ENCODE measurements around the gene SPECC1. TPM values are rescaled to one million over a fixed set of nuclear protein-coding genes. Genes with fewer than 3 reads are reported as not detected.
"Not testable (repeated sequence)": the region's sequence is repeated elsewhere in the genome, so short reads cannot be mapped to it uniquely, and the experiment has no call there.

Gene SPECC1
- polyA plus RNA-seq, 1 experiment: 56.4 TPM

DNA sequence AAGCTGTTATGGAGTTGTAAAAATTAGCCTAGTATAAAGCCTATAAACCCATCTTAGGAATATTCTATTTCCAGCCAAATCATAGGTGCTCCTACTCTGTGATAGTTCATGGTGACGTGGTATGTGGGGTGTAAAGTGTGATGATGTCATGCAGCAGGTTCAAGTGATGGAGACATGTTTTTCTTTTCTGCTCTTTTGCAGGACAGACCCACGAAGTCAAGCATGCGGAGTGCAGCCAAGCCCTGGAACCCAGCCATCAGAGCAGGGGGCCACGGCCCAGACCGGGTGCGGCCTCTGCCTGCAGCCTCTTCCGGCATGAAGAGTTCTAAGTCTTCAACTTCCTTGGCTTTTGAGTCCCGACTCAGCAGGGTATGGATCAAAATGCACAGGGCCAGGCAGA lies 87.3 kb downstream of the SPECC1 start:
- TF ChIP-seq, protein P1, sequence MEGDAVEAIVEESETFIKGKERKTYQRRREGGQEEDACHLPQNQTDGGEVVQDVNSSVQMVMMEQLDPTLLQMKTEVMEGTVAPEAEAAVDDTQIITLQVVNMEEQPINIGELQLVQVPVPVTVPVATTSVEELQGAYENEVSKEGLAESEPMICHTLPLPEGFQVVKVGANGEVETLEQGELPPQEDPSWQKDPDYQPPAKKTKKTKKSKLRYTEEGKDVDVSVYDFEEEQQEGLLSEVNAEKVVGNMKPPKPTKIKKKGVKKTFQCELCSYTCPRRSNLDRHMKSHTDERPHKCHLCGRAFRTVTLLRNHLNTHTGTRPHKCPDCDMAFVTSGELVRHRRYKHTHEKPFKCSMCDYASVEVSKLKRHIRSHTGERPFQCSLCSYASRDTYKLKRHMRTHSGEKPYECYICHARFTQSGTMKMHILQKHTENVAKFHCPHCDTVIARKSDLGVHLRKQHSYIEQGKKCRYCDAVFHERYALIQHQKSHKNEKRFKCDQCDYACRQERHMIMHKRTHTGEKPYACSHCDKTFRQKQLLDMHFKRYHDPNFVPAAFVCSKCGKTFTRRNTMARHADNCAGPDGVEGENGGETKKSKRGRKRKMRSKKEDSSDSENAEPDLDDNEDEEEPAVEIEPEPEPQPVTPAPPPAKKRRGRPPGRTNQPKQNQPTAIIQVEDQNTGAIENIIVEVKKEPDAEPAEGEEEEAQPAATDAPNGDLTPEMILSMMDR (IDR thresholded peaks at IDR 0.05; ENCODE audit: low read depth, low read length): no peak
- Histone ChIP-seq H3K27ac (ENCODE audit: low read depth, low read length) (no peak overlapping the region), H3K27me3 (ENCODE audit: control insufficient read depth, insufficient read depth, low read length) (peaks cover 10% of the 10 kb centered on the region), H3K4me3 (ENCODE audit: low read depth, low read length) (no peak overlapping the region), H3K9me3 (ENCODE audit: control insufficient read depth, insufficient read depth, low read length) (no peaks in the 10 kb centered on the region; the same call in 1 of the 2 replicates)
- ChIA-PET POLR2A (no interaction called here), CTCF (interaction anchor here (2.0 kb wide), 1 partner anchor 104 kb away, joined by 8 read pairs; no protein-coding TSS in a partner anchor)
- DNase-seq (ENCODE audit: low read depth, low spot score): no peak

DNA sequence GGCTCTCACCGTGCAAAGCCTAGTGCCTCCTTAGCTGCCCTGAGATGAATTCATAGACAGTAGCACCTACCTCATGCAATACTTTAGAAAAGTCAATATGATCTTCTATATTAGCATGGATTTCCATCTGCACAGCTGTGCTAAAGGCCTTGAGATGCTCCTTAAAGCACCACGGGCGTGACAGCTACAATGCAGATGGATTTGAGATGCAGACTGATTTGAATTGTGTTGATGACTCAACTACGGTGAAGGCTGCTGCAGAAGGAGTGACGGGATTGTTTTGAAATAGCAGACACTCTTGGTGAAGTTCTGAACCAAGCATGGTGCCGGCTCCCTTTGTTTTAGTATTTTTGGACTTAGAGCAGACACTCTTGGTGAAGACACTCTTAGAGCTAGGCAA lies 88.2 kb downstream of the SPECC1 start:
- H3K27me3 ChIP-seq (ENCODE audit: control insufficient read depth, insufficient read depth, low read length): peaks cover 14% of the 10 kb centered on the region
- TF ChIP-seq, protein P1 (IDR thresholded peaks at IDR 0.05; ENCODE audit: low read depth, low read length): no peak
- POLR2A ChIA-PET: no interaction called here
- H3K9me3 ChIP-seq (ENCODE audit: control insufficient read depth, insufficient read depth, low read length): no peaks in the 10 kb centered on the region; the same call in 1 of the 2 replicates
- CTCF ChIA-PET: no interaction called here
- H3K27ac ChIP-seq (ENCODE audit: low read depth, low read length): no peak overlapping the region
- no peak for DNase-seq (ENCODE audit: low read depth, low spot score)
- H3K4me3 ChIP-seq (ENCODE audit: low read depth, low read length): no peak overlapping the region

DNA sequence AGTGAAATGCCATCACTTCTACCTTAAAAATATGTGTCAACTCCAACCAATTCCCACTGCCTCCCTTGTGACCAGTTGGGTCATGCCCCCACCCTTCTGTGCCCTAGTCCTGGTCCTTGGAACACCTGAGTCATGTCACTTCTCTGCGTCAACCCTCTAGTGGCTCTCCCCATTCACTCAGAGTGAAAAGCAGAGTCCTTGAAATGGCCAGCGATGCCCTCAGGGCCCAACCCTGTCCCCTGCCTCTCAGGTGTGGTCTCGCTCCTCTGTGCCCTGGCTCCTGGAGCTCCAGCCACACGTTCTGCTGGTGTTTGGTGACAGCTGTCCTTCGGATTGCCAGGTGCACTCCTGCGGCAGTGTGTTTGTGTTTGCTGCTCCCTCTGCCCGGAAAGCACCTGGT lies 89.2 kb downstream of the SPECC1 start:
- DNase-seq (ENCODE audit: low read depth, low spot score): no peak
- H3K27me3 ChIP-seq (ENCODE audit: control insufficient read depth, insufficient read depth, low read length): peaks cover 19% of the 10 kb centered on the region
- H3K27ac ChIP-seq (ENCODE audit: low read depth, low read length): no peak overlapping the region
- ChIA-PET POLR2A (no interaction called here), CTCF (no interaction called here)
- no peaks in the 10 kb centered on the region; the same call in 1 of the 2 replicates for H3K9me3 ChIP-seq (ENCODE audit: control insufficient read depth, insufficient read depth, low read length)
- no peak overlapping the region for H3K4me3 ChIP-seq (ENCODE audit: low read depth, low read length)
- TF ChIP-seq, protein P1 (IDR thresholded peaks at IDR 0.05; ENCODE audit: low read depth, low read length): no peak

DNA sequence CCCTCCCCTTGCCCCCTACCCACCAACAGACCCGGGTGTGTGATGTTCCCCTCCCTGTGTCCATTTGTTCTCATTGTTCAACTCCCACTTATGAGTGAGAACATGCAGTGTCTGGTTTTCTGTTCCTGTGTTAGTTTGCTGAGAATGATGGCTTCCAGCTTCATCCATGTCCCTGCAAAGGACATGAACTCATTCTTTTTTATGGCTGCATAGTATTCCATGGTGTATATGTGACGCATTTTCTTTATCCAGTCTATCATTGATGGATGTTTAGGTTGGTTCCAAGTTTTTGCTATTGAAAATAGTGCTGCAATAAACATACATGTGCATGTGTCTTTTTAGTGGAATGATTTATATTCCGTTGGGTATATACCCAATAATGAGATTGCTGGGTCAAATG lies 91.6 kb downstream of the SPECC1 start:
- POLR2A ChIA-PET; H3K4me3 ChIP-seq (ENCODE audit: low read depth, low read length); DNase-seq (ENCODE audit: low read depth, low spot score); H3K9me3 ChIP-seq (ENCODE audit: control insufficient read depth, insufficient read depth, low read length); CTCF ChIA-PET; H3K27ac ChIP-seq (ENCODE audit: low read depth, low read length): not testable (repeated sequence)
- H3K27me3 ChIP-seq (ENCODE audit: control insufficient read depth, insufficient read depth, low read length): peaks cover 29% of the 10 kb centered on the region

DNA sequence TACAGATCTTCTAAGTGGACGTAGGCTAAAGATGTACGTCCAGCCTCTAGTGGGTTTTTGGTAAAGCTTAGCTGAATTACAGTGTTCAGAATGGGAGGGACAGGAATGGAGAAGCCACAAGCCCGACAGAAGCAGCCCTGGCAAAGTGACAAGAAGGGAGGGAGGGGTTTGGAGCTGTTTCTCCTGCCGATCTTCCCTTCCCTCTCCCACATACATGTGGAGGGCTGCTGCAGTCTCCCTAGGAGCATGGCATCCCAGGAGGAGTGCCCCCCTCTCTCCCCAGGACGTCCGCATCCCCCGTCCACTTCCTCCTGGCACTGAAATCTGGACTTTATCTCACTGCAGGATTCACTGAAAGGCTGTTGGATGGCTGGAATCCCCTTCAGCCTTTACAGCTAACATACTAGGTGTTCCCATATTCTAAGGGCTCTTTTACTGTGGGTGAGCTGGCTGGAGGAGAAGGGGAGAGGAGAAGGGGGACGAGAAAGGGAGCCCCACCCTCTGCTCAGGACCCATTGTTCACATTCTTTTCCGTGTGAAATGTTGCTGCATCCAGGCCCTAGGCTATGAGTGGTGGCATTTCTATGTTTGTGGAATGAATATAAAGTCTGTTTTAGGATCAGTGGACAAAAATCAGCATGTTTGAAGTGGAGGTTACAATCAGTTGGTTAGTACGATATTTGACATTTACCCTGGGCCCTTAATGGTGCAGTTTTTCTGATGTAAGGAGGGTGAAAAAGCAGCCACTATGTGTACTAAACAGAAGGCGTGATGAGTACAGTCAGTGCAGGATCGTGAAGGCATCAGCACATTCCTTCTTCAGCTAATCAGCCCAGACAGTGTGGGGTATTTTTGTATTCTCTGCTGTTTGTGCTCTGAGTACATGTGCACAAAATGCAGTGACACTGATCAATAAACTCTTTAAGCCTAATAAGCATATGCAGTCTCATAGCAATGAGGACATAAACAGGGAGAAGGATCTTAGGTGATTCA lies 94.6 kb downstream of the SPECC1 start:
- ChIA-PET CTCF (interaction anchor here (0.5 to 1.6 kb wide), 3 partner anchors 14 to 111 kb away, joined by 3 to 5 read pairs (median 4); no protein-coding TSS in a partner anchor), POLR2A (no interaction called here)
- Histone ChIP-seq H3K9me3 (ENCODE audit: control insufficient read depth, insufficient read depth, low read length) (no peaks in the 10 kb centered on the region), H3K4me3 (ENCODE audit: low read depth, low read length) (no peak overlapping the region), H3K27ac (ENCODE audit: low read depth, low read length) (no peak overlapping the region), H3K27me3 (ENCODE audit: control insufficient read depth, insufficient read depth, low read length) (peaks cover 32% of the 10 kb centered on the region)
- TF ChIP-seq, protein P1 (IDR thresholded peaks at IDR 0.05; ENCODE audit: low read depth, low read length): no peak
- DNase-seq (ENCODE audit: low read depth, low spot score): no peak

All from AG04450 (cell line).